Measurements from ENCODE around the gene UBE2E2. TPM values are rescaled to one million over a fixed set of nuclear protein-coding genes. Genes with fewer than 3 reads are reported as not detected.

The UBE2E2 gene
- total RNA-seq, 2 experiments from 2014 or later = 11.3 to 11.8 TPM

DNA sequence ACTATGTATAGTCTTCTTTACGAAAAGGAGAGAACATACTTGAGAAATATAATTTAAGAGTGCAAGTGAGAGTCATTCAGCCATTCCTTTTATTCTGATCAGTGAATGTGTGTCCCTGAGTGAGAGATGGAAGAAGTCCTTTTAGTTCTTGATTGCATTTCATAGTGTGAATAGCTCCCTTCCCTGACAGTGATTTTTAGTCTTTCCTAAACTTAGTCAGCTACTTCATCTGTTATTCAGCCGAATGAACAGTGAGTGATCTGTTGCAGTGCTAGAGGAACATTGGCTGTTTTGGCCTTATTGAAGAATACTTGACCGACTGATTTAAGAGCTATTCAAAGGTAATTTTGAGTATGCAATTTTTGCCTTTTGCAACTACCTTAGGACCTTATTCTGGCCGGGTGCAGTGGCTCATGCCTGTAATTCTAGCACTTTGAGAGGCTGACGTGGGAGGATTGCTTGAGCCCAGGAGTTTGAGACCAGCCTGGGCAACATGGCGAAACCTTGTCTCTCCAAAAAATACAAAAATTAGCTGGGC is 45.5 kb downstream of the UBE2E2 start:
- peaks cover 3% of the 10 kb centered on the region for H3K4me1 Mint-ChIP-seq (ENCODE audit: low read depth)
- H3K27me3 Mint-ChIP-seq (ENCODE audit: low read depth) = no peaks in the 10 kb centered on the region
- POLR2A ChIA-PET = no interaction called here
- CTCF ChIA-PET = interaction anchor here (0.6 kb wide), 1 partner anchor 10 kb away, joined by 3 read pairs; no protein-coding TSS in a partner anchor
- H3K4me3 Mint-ChIP-seq = no peak overlapping the region
- H3K9me3 Mint-ChIP-seq (ENCODE audit: insufficient read depth) = no peaks in the 10 kb centered on the region
- H3K36me3 Mint-ChIP-seq (ENCODE audit: low read depth) = no peaks in the 10 kb centered on the region
- DNase-seq (no peak), ATAC-seq (no peak)
- no peak overlapping the region for H3K27ac Mint-ChIP-seq

DNA sequence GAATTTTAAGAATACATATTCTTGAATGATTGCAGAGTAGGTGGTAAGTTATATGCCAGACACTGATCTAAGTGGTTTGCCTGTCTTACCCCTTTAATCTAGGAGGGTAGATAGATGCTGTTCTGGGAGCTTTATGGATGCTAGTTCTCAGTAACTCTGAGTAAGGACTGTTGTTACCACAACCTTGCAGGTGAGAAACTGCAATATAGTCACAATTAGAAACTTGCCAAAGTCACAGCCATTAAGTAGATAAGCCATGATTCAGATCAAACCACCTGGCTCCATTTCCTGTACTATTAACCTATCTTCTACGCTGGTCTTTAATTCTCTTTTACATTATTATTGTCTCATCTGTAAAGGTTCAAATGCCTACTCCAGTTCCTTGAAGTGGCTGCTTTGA is 46.8 kb downstream of the UBE2E2 start:
- no peak overlapping the region for H3K27ac Mint-ChIP-seq
- CTCF ChIA-PET = interaction anchor here (1.4 kb wide), 1 partner anchor 22 kb away, joined by 3 read pairs; no protein-coding TSS in a partner anchor
- ATAC-seq = no peak

DNA sequence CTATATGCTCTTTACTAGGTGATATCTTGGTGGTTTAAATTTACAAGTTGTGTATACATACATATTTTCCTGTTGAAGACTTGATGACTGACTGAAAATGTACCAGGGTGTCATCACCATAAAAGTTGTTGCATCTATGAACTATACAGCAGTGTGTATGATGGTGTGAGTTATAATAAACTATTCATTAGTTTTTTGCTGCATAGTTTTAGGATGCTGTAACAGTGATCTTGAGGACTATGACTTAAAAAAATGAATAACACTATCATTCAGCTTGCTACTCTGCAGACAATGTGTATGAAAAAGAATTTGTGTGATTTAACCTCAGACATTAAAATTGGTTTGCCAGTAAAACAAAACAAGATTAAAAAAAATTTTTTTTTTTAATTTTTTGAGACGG is 49.0 kb downstream of the UBE2E2 start:
- CTCF ChIA-PET = no interaction called here
- peaks cover 3% of the 10 kb centered on the region for H3K4me1 Mint-ChIP-seq (ENCODE audit: low read depth)
- POLR2A ChIA-PET = no interaction called here
- H3K27ac Mint-ChIP-seq = no peak overlapping the region
- no peaks in the 10 kb centered on the region for H3K27me3 Mint-ChIP-seq (ENCODE audit: low read depth)
- ATAC-seq (no peak), DNase-seq (no peak)
- no peaks in the 10 kb centered on the region for H3K9me3 Mint-ChIP-seq (ENCODE audit: insufficient read depth)
- H3K36me3 Mint-ChIP-seq (ENCODE audit: low read depth) = no peaks in the 10 kb centered on the region
- H3K4me3 Mint-ChIP-seq = no peak overlapping the region

More for the DNA sequence above, 46.8 kb downstream of the UBE2E2 start:
- no peaks in the 10 kb centered on the region for H3K27me3 Mint-ChIP-seq (ENCODE audit: low read depth)
- no peaks in the 10 kb centered on the region for H3K9me3 Mint-ChIP-seq (ENCODE audit: insufficient read depth)
- H3K36me3 Mint-ChIP-seq (ENCODE audit: low read depth) = no peaks in the 10 kb centered on the region
- H3K4me3 Mint-ChIP-seq = no peak overlapping the region
- H3K4me1 Mint-ChIP-seq (ENCODE audit: low read depth) = peaks cover 3% of the 10 kb centered on the region
- POLR2A ChIA-PET = no interaction called here
- no peak for DNase-seq

DNA sequence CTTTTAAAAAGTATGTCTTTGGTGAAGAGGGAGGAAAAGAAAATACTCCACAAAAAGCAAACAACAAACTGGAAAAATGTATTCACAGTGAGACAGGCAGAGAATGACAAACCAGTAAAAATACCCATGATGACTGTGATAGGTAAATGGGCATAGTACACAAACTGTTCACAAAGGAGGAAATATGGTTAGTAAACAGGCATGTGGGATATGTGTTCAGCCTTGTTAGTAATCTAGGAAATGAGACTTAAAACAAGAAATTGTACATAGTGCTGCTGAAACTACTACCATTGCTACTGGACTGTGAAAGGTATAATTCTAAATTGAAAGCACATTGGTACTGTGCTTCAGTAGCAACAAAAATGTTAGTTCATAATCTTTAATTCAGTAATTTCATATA is 50.1 kb downstream of the UBE2E2 start:
- ATAC-seq = no peak
- CTCF ChIA-PET = no interaction called here

DNA sequence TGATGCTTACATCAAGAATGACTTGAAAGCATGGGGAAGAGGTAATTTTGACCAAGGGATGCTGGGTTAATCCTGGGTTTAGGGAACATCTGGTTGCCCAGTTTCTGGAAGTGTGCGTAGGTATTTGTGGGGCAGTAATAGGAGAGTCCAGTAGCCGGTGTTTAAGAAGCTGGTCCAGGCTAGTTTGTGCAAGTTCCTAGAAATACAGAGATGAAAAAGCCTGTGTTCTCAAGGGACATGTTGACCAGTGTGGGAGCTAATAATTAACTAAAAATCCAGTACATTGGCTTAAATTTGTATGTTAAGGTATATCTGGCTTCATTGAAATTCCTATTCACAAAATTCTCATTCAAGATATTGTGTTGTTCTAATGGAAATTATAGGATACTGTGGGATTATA is 51.2 kb downstream of the UBE2E2 start:
- CTCF ChIA-PET = no interaction called here

More for the DNA sequence above, 50.1 kb downstream of the UBE2E2 start:
- Mint-ChIP-seq H3K36me3 (ENCODE audit: low read depth) (no peaks in the 10 kb centered on the region), H3K9me3 (ENCODE audit: insufficient read depth) (no peaks in the 10 kb centered on the region), H3K4me3 (no peak overlapping the region), H3K27me3 (ENCODE audit: low read depth) (no peaks in the 10 kb centered on the region), H3K27ac (no peak overlapping the region), H3K4me1 (ENCODE audit: low read depth) (peaks cover 3% of the 10 kb centered on the region)
- DNase-seq = no peak
- POLR2A ChIA-PET = no interaction called here

DNA sequence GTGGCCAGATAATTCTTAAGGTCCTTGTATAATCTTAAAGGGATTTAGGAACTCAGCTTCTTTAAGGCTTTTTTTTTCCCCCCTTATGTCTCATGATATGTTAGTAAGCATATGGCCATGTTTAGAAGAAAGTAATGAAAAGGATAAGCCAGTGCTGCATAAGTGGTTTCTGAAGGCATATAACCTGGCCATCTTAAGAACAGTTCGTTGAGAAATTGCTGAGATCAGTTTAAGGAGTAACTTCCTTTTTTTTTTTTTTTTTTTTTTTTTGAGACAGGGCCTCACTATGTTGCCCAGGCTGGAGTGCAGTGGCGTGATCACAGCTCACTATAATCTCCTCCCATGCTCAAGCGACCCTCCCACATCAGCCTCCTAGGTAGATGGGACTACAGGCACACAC is 51.7 kb downstream of the UBE2E2 start:
- H3K9me3 Mint-ChIP-seq (ENCODE audit: insufficient read depth) = no peaks in the 10 kb centered on the region
- H3K4me1 Mint-ChIP-seq (ENCODE audit: low read depth) = peaks cover 1% of the 10 kb centered on the region
- no peak overlapping the region for H3K27ac Mint-ChIP-seq
- no peaks in the 10 kb centered on the region for H3K27me3 Mint-ChIP-seq (ENCODE audit: low read depth)
- CTCF ChIA-PET = no interaction called here
- POLR2A ChIA-PET = no interaction called here
- ATAC-seq = no peak
- no peak for DNase-seq
- H3K4me3 Mint-ChIP-seq = no peak overlapping the region
- H3K36me3 Mint-ChIP-seq (ENCODE audit: low read depth) = no peaks in the 10 kb centered on the region

More for the DNA sequence above, 51.2 kb downstream of the UBE2E2 start:
- Mint-ChIP-seq H3K9me3 (ENCODE audit: insufficient read depth) (no peaks in the 10 kb centered on the region), H3K4me3 (no peak overlapping the region), H3K27ac (no peak overlapping the region), H3K4me1 (ENCODE audit: low read depth) (peaks cover 3% of the 10 kb centered on the region), H3K36me3 (ENCODE audit: low read depth) (no peaks in the 10 kb centered on the region), H3K27me3 (ENCODE audit: low read depth) (no peaks in the 10 kb centered on the region)
- POLR2A ChIA-PET = no interaction called here
- ATAC-seq (no peak), DNase-seq (no peak)

DNA sequence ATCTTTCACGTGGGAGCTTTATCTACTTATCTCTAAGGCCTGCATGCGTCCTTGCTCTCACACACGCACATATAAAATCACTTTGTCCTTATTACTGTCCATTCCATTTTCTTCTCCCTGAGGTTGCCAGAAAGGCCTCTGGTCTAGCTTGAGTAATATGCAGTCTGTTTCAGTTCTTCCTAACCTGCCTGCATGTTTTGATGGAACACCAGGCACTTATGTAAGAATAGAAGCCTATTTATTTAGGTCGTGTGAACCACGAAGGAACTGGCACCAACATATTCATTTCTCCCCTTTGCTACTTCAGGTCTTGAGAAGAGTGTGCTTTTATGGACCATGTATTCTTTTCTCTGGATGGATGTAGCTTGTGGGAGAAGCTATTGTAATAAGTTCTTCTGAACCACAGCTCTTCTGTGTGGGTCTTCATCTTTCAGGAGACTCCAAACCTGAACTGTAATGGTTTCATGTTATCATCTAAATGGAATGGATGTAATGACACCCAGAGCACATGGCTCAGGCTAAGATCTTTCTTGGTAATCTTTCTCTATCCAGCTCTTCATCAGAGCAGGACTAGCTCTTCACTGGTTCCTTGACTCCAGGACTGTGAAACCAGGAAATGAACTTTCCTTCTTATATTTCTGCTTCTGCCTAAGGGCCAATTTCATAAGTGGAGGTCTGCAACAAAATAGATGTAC is 53.8 kb downstream of the UBE2E2 start:
- no peak overlapping the region for H3K4me3 Mint-ChIP-seq
- no peaks in the 10 kb centered on the region for H3K36me3 Mint-ChIP-seq (ENCODE audit: low read depth)
- ChIA-PET CTCF (no interaction called here), POLR2A (no interaction called here)
- H3K4me1 Mint-ChIP-seq (ENCODE audit: low read depth) = no peaks in the 10 kb centered on the region
- H3K9me3 Mint-ChIP-seq (ENCODE audit: insufficient read depth) = no peaks in the 10 kb centered on the region
- H3K27me3 Mint-ChIP-seq (ENCODE audit: low read depth) = no peaks in the 10 kb centered on the region
- ATAC-seq = no peak
- DNase-seq = no peak
- no peak overlapping the region for H3K27ac Mint-ChIP-seq

DNA sequence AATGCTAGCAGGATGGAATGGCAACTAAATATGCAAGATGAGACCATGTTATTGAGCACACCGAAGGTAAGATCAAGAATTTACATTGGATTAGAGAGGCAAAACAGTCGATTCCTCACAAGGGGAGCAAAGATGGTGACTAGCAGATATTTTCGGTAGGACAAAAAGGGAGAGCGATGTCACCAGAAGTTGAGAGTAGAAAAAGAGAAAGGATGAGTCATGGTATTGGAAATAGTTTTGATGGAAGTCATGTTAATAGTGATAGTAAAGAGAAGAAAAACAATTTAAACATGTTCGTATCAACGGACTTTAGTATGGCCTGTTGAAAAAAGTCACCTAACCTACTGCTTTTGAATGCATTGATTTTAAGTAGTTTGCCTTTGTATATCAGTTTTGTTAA is 55.0 kb downstream of the UBE2E2 start:
- no peaks in the 10 kb centered on the region for H3K9me3 Mint-ChIP-seq (ENCODE audit: insufficient read depth)
- ATAC-seq = no peak
- DNase-seq = no peak
- POLR2A ChIA-PET = no interaction called here
- no peak overlapping the region for H3K27ac Mint-ChIP-seq
- no peaks in the 10 kb centered on the region for H3K4me1 Mint-ChIP-seq (ENCODE audit: low read depth)
- no peak overlapping the region for H3K4me3 Mint-ChIP-seq
- CTCF ChIA-PET = no interaction called here
- no peaks in the 10 kb centered on the region for H3K36me3 Mint-ChIP-seq (ENCODE audit: low read depth)
- no peaks in the 10 kb centered on the region for H3K27me3 Mint-ChIP-seq (ENCODE audit: low read depth)

DNA sequence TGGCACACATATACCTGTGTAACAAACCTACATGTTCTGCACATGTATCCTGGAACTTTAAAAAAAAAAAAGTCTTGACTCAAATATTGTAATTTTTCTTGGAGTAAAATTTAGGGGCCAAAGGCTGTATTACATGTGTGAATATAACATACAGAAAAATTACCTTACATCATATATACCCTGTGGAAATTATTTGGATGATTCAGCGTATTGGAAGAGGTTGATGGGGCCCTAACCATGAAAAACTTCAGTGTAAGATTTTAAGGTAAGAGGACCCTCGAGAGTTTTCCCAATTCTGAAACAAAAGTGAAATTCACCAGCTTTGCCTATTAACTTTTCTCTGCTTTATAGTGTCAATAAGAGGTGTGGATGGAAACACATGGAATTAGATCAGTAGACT is 56.4 kb downstream of the UBE2E2 start:
- ChIA-PET CTCF (no interaction called here), POLR2A (no interaction called here)
- no peaks in the 10 kb centered on the region for H3K36me3 Mint-ChIP-seq (ENCODE audit: low read depth)
- no peaks in the 10 kb centered on the region for H3K27me3 Mint-ChIP-seq (ENCODE audit: low read depth)
- ATAC-seq (no peak), DNase-seq (no peak)
- H3K27ac Mint-ChIP-seq = no peak overlapping the region
- no peaks in the 10 kb centered on the region for H3K9me3 Mint-ChIP-seq (ENCODE audit: insufficient read depth)
- no peaks in the 10 kb centered on the region for H3K4me1 Mint-ChIP-seq (ENCODE audit: low read depth)
- H3K4me3 Mint-ChIP-seq = no peak overlapping the region

DNA sequence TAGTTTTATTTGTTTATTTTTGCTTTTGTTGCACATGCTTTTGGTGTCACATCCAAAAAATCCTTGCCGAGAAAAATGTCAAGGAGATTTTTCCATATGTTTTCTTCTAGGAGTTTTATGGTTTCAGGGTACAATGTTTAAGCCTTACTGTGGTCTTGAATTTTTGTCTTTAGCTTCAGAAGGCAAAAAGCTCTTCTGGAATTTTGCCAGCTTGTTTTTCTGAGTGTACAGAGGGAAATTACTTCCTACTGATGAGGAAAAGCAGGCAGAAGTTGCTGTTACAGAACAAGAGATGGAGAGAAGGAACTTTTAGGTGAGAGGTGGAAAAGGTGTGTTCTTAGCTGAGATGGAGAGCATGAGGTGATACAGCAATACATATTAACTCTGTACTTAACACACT is 59.6 kb downstream of the UBE2E2 start:
- Mint-ChIP-seq H3K27me3 (ENCODE audit: low read depth) (no peaks in the 10 kb centered on the region), H3K4me1 (ENCODE audit: low read depth) (no peaks in the 10 kb centered on the region), H3K9me3 (ENCODE audit: insufficient read depth) (no peaks in the 10 kb centered on the region), H3K27ac (no peak overlapping the region), H3K36me3 (ENCODE audit: low read depth) (no peaks in the 10 kb centered on the region), H3K4me3 (no peak overlapping the region)
- no peak for DNase-seq
- ChIA-PET POLR2A (no interaction called here), CTCF (no interaction called here)
- ATAC-seq = no peak

DNA sequence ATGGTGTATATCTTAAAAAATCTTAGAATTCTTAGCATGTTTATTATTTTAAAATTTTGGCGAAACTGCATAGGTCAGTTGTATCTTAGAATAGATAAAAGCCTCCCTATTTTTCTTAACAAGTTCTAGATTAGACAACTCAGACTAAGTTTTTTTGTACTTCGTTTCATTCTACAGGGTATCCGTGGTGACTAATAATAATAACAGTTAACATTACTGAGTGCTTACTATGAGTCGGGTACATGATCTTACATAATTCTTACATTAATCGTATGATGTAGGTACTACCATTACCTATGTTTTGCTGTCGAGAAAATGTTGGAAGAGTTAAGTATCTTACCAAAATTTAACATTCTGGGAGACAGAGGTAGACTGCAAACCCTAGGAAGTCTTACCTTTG is 60.7 kb downstream of the UBE2E2 start:
- ATAC-seq (no peak), DNase-seq (no peak)
- H3K4me1 Mint-ChIP-seq (ENCODE audit: low read depth) = no peaks in the 10 kb centered on the region
- no peak overlapping the region for H3K27ac Mint-ChIP-seq
- H3K9me3 Mint-ChIP-seq (ENCODE audit: insufficient read depth) = no peaks in the 10 kb centered on the region
- CTCF ChIA-PET = no interaction called here
- POLR2A ChIA-PET = no interaction called here
- no peak overlapping the region for H3K4me3 Mint-ChIP-seq
- H3K27me3 Mint-ChIP-seq (ENCODE audit: low read depth) = no peaks in the 10 kb centered on the region
- no peaks in the 10 kb centered on the region for H3K36me3 Mint-ChIP-seq (ENCODE audit: low read depth)

DNA sequence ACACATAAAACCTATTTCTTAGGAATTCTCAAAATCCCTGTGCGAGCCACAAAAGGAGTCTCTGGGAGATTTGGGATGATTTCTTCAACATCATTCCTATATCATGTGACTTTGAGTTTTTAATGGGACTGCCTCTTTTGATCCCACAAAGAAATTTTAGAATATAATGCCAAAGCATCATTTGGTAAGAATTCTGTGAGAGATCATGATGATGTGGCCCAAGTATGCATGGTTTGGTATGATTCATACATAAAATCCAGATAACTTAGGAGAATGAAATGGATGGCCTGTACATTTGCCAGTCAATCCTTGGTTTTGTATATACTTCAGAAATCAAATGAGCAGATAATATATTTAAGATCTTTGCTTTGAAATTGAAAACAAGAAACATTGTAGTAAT is 61.3 kb downstream of the UBE2E2 start:
- H3K4me1 Mint-ChIP-seq (ENCODE audit: low read depth) = no peaks in the 10 kb centered on the region
- no peak for DNase-seq
- no peaks in the 10 kb centered on the region for H3K27me3 Mint-ChIP-seq (ENCODE audit: low read depth)
- no peak for ATAC-seq
- ChIA-PET CTCF (no interaction called here), POLR2A (no interaction called here)
- H3K27ac Mint-ChIP-seq = no peak overlapping the region
- no peaks in the 10 kb centered on the region for H3K36me3 Mint-ChIP-seq (ENCODE audit: low read depth)
- H3K4me3 Mint-ChIP-seq = no peak overlapping the region
- H3K9me3 Mint-ChIP-seq (ENCODE audit: insufficient read depth) = no peaks in the 10 kb centered on the region

DNA sequence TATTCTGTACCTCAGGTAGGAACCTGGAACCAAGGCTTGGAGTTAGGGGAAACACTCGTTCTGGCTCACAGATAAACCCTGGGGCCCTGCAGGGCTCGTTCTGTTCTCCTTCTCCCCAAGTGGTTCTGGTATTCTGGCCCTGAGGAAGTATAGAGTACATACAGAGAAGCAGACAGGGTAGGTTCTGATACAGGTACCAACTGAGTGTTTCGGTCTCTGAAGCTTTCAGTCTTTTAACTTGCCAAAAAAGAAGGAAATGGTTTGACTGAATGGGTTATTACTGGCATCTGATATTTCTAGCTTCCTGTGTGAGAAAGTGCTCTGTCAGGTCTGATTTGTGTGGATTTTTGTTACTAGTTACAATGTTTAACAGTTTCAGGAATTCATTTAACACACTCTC is 67.3 kb downstream of the UBE2E2 start:
- no peaks in the 10 kb centered on the region for H3K36me3 Mint-ChIP-seq (ENCODE audit: low read depth)
- no peak overlapping the region for H3K4me3 Mint-ChIP-seq
- H3K4me1 Mint-ChIP-seq (ENCODE audit: low read depth) = no peaks in the 10 kb centered on the region
- CTCF ChIA-PET = no interaction called here
- no peak for DNase-seq
- no peaks in the 10 kb centered on the region for H3K9me3 Mint-ChIP-seq (ENCODE audit: insufficient read depth)
- POLR2A ChIA-PET = no interaction called here
- no peak overlapping the region for H3K27ac Mint-ChIP-seq
- H3K27me3 Mint-ChIP-seq (ENCODE audit: low read depth) = no peaks in the 10 kb centered on the region
- no peak for ATAC-seq
